GM13977 (cell line): ENCODE results near the gene GLP1R.

Experiments
- DNase-seq: peaks from one replicate; pipeline ENCODE4 v3.0.0; 2012; ENCODE audit warnings: low spot score
- CTCF ChIP-seq: IDR thresholded peaks from 2 replicates; pipeline ENCODE4 v1.5.1; 2012; ENCODE audit warnings: mild to moderate bottlenecking, control low read depth; ENCODE audit not compliant: insufficient read depth; ENCODE audit errors: extremely low read depth, missing control alignments
- in situ Hi-C: fragments of 300-500 bp; cut with MboI; formaldehyde crosslinking; loops from one replicate; pipeline ENCODE4 v1.12.0; 2022; ENCODE audit warnings: low sequenced_read_pairs, low pct_unique_long_range_greater_than_20kb, mixed read lengths, inconsistent platforms; ENCODE audit not compliant: unreplicated experiment

GLP1R gene

GRCh38 chr6:39009476-39009875 lies 39.1 kb upstream of the GLP1R start:
- in situ Hi-C loops: no loop called here
- TF ChIP-seq CTCF: no peak
- DNase-seq: no peak

- DNase-seq: no peak
- in situ Hi-C loops: no loop called here
- TF ChIP-seq CTCF: no peak
Measured at GRCh38 chr6:39016839-39017546, 31.6 kb upstream of the GLP1R start.

GRCh38 chr6:39017547-39017880 lies 31.1 kb upstream of the GLP1R start:
- DNase-seq: no peak
- in situ Hi-C loops: no loop called here
- no peak for TF ChIP-seq CTCF

GRCh38 chr6:39018103-39018502 lies 30.5 kb upstream of the GLP1R start:
- DNase-seq: no peak
- TF ChIP-seq CTCF: no peak
- in situ Hi-C loops: no loop called here

GRCh38 chr6:39020136-39020535 lies 28.4 kb upstream of the GLP1R start:
- DNase-seq: no peak
- in situ Hi-C loops: no loop called here
- TF ChIP-seq CTCF: no peak

GRCh38 chr6:39021041-39021440 lies 27.5 kb upstream of the GLP1R start:
- in situ Hi-C loops: no loop called here
- DNase-seq: no peak
- no peak for TF ChIP-seq CTCF
